ENCODE data around the gene LDHB. TPM values are rescaled to one million over a fixed set of nuclear protein-coding genes. Genes with fewer than 3 reads are reported as not detected.

LDHB gene
- total and polyA plus RNA-seq, 9 of the 15 experiments (the other 6 are each of a cell fraction or from before 2014, with no cell fraction given): 743 to 2,680 (median 968) TPM

GRCh38 chr12:21657326-21658077 lies at the start of gene LDHB (continued):
- TF ChIP-seq RREB1 (CRISPR knock-in tag; IDR thresholded peaks at IDR 0.05): 0 out of 2 replicates have a peak, but pooled peaks have one; percentile 50
- peak; percentile 94 for TF ChIP-seq MGA (IDR thresholded peaks at IDR 0.05)
- TF ChIP-seq FOXJ2 (tag; IDR thresholded peaks at IDR 0.05): no peak
- TF ChIP-seq ZNF431 (CRISPR knock-in tag; IDR thresholded peaks at IDR 0.05): 0 out of 2 replicates have a peak, but pooled peaks have one; percentile 43
- TF ChIP-seq POLR2H (tag; IDR thresholded peaks at IDR 0.05; ENCODE audit: low read depth): peak; percentile 93
- TF ChIP-seq SRSF9 (IDR thresholded peaks at IDR 0.05; ENCODE audit: borderline replicate concordance, low read depth, low read length): no peak
- 0 out of 2 replicates have a peak, but pooled peaks have one; percentile 39 for TF ChIP-seq MBD2 (IDR thresholded peaks at IDR 0.05; ENCODE audit: borderline replicate concordance, low read depth)
- TF ChIP-seq DDX20 (tag; IDR thresholded peaks at IDR 0.05; ENCODE audit: low read depth): no peak
- TF ChIP-seq MAFF (IDR thresholded peaks at IDR 0.05; ENCODE audit: low read length): no peak
- TF ChIP-seq HDAC2 (IDR thresholded peaks at IDR 0.05): peak; percentile 21; the same call in 1 of the 2 replicates

Measured in K562 (cell line).